Measurements from ENCODE around the gene SLC22A1. TPM values are rescaled to one million over a fixed set of nuclear protein-coding genes. Genes with fewer than 3 reads are reported as not detected.

SLC22A1 gene
- total RNA-seq, 1 experiment from 2014 or later, result 0.86 TPM

GRCh38 chr6:160128879-160129516 lies 7.4 kb downstream of the SLC22A1 start:
- no peaks in the 10 kb centered on the region for H3K9me3 ChIP-seq (ENCODE audit: control insufficient read depth in 1 of 2, insufficient read depth in 1 of 2, low read depth in 1 of 2, low read length in 2 of 2)
- H2AFZ ChIP-seq (ENCODE audit: low read depth, low read length, poor library complexity, severe bottlenecking), result no peak overlapping the region
- H3K9me2 ChIP-seq (ENCODE audit: insufficient read depth), result no peaks in the 10 kb centered on the region
- H3K27me3 ChIP-seq (ENCODE audit: insufficient read depth, low read length), result no peaks in the 10 kb centered on the region
- H3K4me2 ChIP-seq (ENCODE audit: low read length), result no peak overlapping the region
- CTCF ChIA-PET, result no interaction called here
- POLR2A ChIA-PET, result no interaction called here
- no TSS peak for BruUV-seq (replicated peaks)
- no peak overlapping the region for H3K4me3 ChIP-seq (replicated peaks in 1 of 2; ENCODE audit: low read depth in 1 of 2, low read length in 2 of 2)
- H3K9ac ChIP-seq (ENCODE audit: low read length), result no peak overlapping the region
- DNase-seq (ENCODE audit: low read depth, low spot score), result no peak
- H4K20me1 ChIP-seq (ENCODE audit: insufficient read depth), result no peaks in the 10 kb centered on the region
- no peak for ATAC-seq
- no peaks in the 10 kb centered on the region for H3K4me1 ChIP-seq (ENCODE audit: control insufficient read depth in 1 of 2, insufficient read depth in 2 of 2, low read length in 2 of 2)
- RAD21 ChIA-PET (ENCODE audit: low non-redundant PET in 1 of 2, low total read pairs in 2 of 2, uncharacterized antibody in 2 of 2, unreplicated experiment in 2 of 2), result no interaction called here
- no peaks in the 10 kb centered on the region for H3K79me2 ChIP-seq (ENCODE audit: insufficient read depth, low read length)
- TF ChIP-seq FOSL1 (IDR thresholded peaks at IDR 0.05; ENCODE audit: low read depth), result no peak
- no peak for TF ChIP-seq YY1 (IDR thresholded peaks at IDR 0.05; ENCODE audit: extremely low read depth, insufficient replicate concordance, low read depth, low read length)
- no peak for TF ChIP-seq ELF1 (IDR thresholded peaks at IDR 0.05; ENCODE audit: borderline replicate concordance, low read depth)
- no peak for TF ChIP-seq POLR2AphosphoS5 (IDR thresholded peaks at IDR 0.05; ENCODE audit: low read depth, low read length)
- TF ChIP-seq TCF7L2 (IDR thresholded peaks at IDR 0.05; ENCODE audit: borderline replicate concordance, extremely low read depth, insufficient read depth, insufficient read length), result no peak
- TF ChIP-seq EZH2phosphoT487 (IDR thresholded peaks at IDR 0.05; ENCODE audit: borderline replicate concordance), result no peak
- TF ChIP-seq POLR2A (IDR thresholded peaks at IDR 0.05; ENCODE audit: borderline replicate concordance, extremely low read depth, insufficient read depth, insufficient read length), result no peak
- TF ChIP-seq CTCF (IDR thresholded peaks at IDR 0.05 in 2 of 3, conservative IDR thresholded peaks at IDR 0.05 in 1 of 3; ENCODE audit: borderline replicate concordance in 1 of 3, insufficient read depth in 1 of 3, low read depth in 2 of 3, low read length in 2 of 3), result no peak
- H3K27ac ChIP-seq (ENCODE audit: low read depth, low read length), result no peak overlapping the region
- no peaks in the 10 kb centered on the region for H3K36me3 ChIP-seq (ENCODE audit: control insufficient read depth in 1 of 2, insufficient read depth in 2 of 2, low read length in 2 of 2)
- intact Hi-C loops (cut with micrococcal nuclease), result no loop called here
